HEK293 (cell line): ENCODE results near the gene TMEM63B.

Source experiments
- CTCF ChIA-PET: fragments of 350-600 bp; formaldehyde crosslinking; extraction: SDS; loops from one replicate; lab custom pipeline; 2021; ENCODE audit warnings: antibody characterized with exemption; lab: Yijun Ruan, JAX
- POLR2A ChIA-PET: fragments of 300-600 bp; formaldehyde crosslinking; extraction: SDS; loops from one replicate; lab custom pipeline; 2020; ENCODE audit warnings: antibody characterized with exemption, inconsistent platforms; lab: Yijun Ruan, JAX
- H3K27ac ChIP-seq: fragments of 200-500 bp; sonication (Bioruptor generic); 2 replicates; pipeline ENCODE4 v1.5.1; 2014; ENCODE audit warnings: low read depth, low read length, control low read depth, inconsistent platforms; ENCODE audit errors: extremely low read depth
- H3K36me3 ChIP-seq, 2 experiments: fragments of 200-500 bp in 1 of 2; sonication (Bioruptor generic) in 1 of 2; 1 replicate in 1 of 2; 2 replicates in 1 of 2; pipeline ENCODE4 v1.5.1; 2014 to 2017; ENCODE audit warnings: inconsistent platforms in 2 of 2, low read length in 2 of 2; ENCODE audit not compliant: control insufficient read depth in 2 of 2, insufficient read depth in 1 of 2
- H3K4me1 ChIP-seq: fragments of 200-500 bp; sonication (Bioruptor generic); 2 replicates; pipeline ENCODE4 v1.5.1; 2014; ENCODE audit warnings: mild to moderate bottlenecking, low read length, inconsistent platforms; ENCODE audit not compliant: control insufficient read depth, insufficient read depth
- H3K4me3 ChIP-seq: 2 replicates; pipeline ENCODE4 v1.5.1; 2011; ENCODE audit warnings: low read depth, mild to moderate bottlenecking, control low read depth, low read length, moderate library complexity
- H3K9me3 ChIP-seq: fragments of 200-500 bp; sonication (Bioruptor generic); 2 replicates; pipeline ENCODE4 v1.5.1; 2014; ENCODE audit warnings: low read depth, low read length, inconsistent platforms; ENCODE audit not compliant: control insufficient read depth, insufficient read depth
- GLIS1 ChIP-seq: fragments of 450-650 bp; formaldehyde crosslinking; IDR thresholded peaks from 2 replicates; pipeline ENCODE4 v1.5.1; 2016; ENCODE audit warnings: missing biosample characterization, missing genetic modification characterization
- HOXA7 ChIP-seq: sonication (generic); formaldehyde crosslinking; IDR thresholded peaks from 2 replicates; pipeline ENCODE4 v1.8.1; 2022; ENCODE audit warnings: missing genetic modification reagents, borderline replicate concordance
- KLF10 ChIP-seq: fragments of 450-650 bp; IDR thresholded peaks from 2 replicates; pipeline ENCODE4 v1.5.1; 2018; ENCODE audit warnings: missing biosample characterization, mild to moderate bottlenecking, missing genetic modification characterization
- OSR2 ChIP-seq: fragments of 450-650 bp; formaldehyde crosslinking; IDR thresholded peaks from 2 replicates; pipeline ENCODE4 v1.5.1; 2016; ENCODE audit warnings: missing biosample characterization, missing genetic modification characterization
- ZBTB10 ChIP-seq: fragments of 450-650 bp; formaldehyde crosslinking; IDR thresholded peaks from 2 replicates; pipeline ENCODE4 v1.5.1; 2016; ENCODE audit warnings: missing biosample characterization, missing genetic modification characterization
- ZFP3 ChIP-seq: fragments of 450-650 bp; formaldehyde crosslinking; IDR thresholded peaks from 2 replicates; pipeline ENCODE4 v1.5.1; 2016; ENCODE audit warnings: low read depth, missing biosample characterization, missing genetic modification characterization
- ZIC2 ChIP-seq: fragments of 450-650 bp; formaldehyde crosslinking; IDR thresholded peaks from 2 replicates; pipeline ENCODE4 v1.5.1; 2016; ENCODE audit warnings: missing biosample characterization, missing genetic modification characterization
- ZNF155 ChIP-seq: fragments of 450-650 bp; formaldehyde crosslinking; IDR thresholded peaks from 2 replicates; pipeline ENCODE4 v1.5.1; 2016; ENCODE audit warnings: missing biosample characterization, missing genetic modification characterization
- ZNF248 ChIP-seq: fragments of 450-650 bp; formaldehyde crosslinking; IDR thresholded peaks from 2 replicates; pipeline ENCODE4 v1.5.1; 2017; ENCODE audit warnings: missing biosample characterization, missing genetic modification characterization
- ZNF292 ChIP-seq: fragments of 450-650 bp; formaldehyde crosslinking; IDR thresholded peaks from 2 replicates; pipeline ENCODE4 v1.5.1; 2016; ENCODE audit warnings: low read depth, missing biosample characterization, missing genetic modification characterization, borderline replicate concordance
- ZNF324 ChIP-seq: fragments of 450-650 bp; formaldehyde crosslinking; IDR thresholded peaks from 2 replicates; pipeline ENCODE4 v1.5.1; 2016; ENCODE audit warnings: missing biosample characterization, missing genetic modification characterization
- ZNF391 ChIP-seq: fragments of 450-650 bp; formaldehyde crosslinking; IDR thresholded peaks from 2 replicates; pipeline ENCODE4 v1.5.1; 2016; ENCODE audit warnings: low read depth, missing biosample characterization, missing genetic modification characterization, borderline replicate concordance
- ZNF510 ChIP-seq: fragments of 450-650 bp; formaldehyde crosslinking; IDR thresholded peaks from 2 replicates; pipeline ENCODE4 v1.5.1; 2018; ENCODE audit warnings: mild to moderate bottlenecking, missing genetic modification characterization, missing biosample characterization; ENCODE audit not compliant: insufficient replicate concordance
- ZNF548 ChIP-seq: fragments of 450-650 bp; formaldehyde crosslinking; IDR thresholded peaks from 2 replicates; pipeline ENCODE4 v1.5.1; 2016; ENCODE audit warnings: missing biosample characterization, missing genetic modification characterization
- ZNF555 ChIP-seq: fragments of 450-650 bp; formaldehyde crosslinking; conservative IDR thresholded peaks from 2 replicates; pipeline ENCODE4 v1.5.1; 2017; ENCODE audit warnings: missing biosample characterization, mild to moderate bottlenecking, missing genetic modification characterization, inconsistent platforms
- ZNF596 ChIP-seq: fragments of 450-650 bp; IDR thresholded peaks from 2 replicates; pipeline ENCODE4 v1.5.0; 2018; ENCODE audit warnings: missing biosample characterization, mild to moderate bottlenecking, missing genetic modification characterization, moderate library complexity
- ZNF621 ChIP-seq: fragments of 450-650 bp; formaldehyde crosslinking; IDR thresholded peaks from 2 replicates; pipeline ENCODE4 v1.5.1; 2017; ENCODE audit warnings: missing biosample characterization, missing genetic modification characterization
- ZNF670 ChIP-seq: fragments of 450-650 bp; formaldehyde crosslinking; IDR thresholded peaks from 2 replicates; pipeline ENCODE4 v1.5.1; 2016; ENCODE audit warnings: missing biosample characterization, missing genetic modification characterization, low read depth
- ZNF785 ChIP-seq: fragments of 450-650 bp; formaldehyde crosslinking; IDR thresholded peaks from 2 replicates; pipeline ENCODE4 v1.5.1; 2016; ENCODE audit warnings: missing biosample characterization, missing genetic modification characterization
- ZNF837 ChIP-seq: fragments of 450-650 bp; formaldehyde crosslinking; IDR thresholded peaks from 2 replicates; pipeline ENCODE4 v1.5.1; 2016; ENCODE audit warnings: missing biosample characterization, missing genetic modification characterization
- TF ChIP-seq, protein P1 (sequence below): fragments of 450-650 bp; formaldehyde crosslinking; IDR thresholded peaks from 2 replicates; pipeline ENCODE4 v1.5.1; 2017; ENCODE audit warnings: missing biosample characterization, missing genetic modification characterization
- TF ChIP-seq, protein P2 (sequence below): sonication (generic); formaldehyde crosslinking; IDR thresholded peaks from 2 replicates; pipeline ENCODE4 v1.8.1; 2022; ENCODE audit warnings: mild to moderate bottlenecking, moderate library complexity, missing genetic modification reagents

Gene TMEM63B

DNA sequence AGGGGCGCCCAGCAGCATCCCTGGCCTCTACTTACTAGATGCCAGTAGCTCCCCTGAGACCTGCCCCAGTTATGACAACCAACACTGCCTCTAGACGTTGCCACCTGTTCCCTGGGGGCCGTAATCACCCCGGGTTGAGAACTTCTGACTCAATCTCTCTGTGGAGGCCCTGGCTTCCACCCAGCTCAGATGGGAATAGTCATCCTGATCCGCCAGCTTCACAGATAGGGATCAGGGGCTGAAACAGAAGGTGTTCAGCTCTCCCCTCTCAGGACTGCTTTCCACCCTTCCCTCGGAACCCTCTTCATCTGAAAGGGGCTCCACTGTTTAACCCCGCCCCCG, 34.6 kb downstream of the TMEM63B start:
- Histone ChIP-seq H3K9me3 (no peaks in the 10 kb centered on the region), H3K4me1 (peaks cover 5% of the 10 kb centered on the region; the same call in 1 of the 2 replicates), H3K27ac (no peak overlapping the region)
- POLR2A ChIA-PET = interaction anchor here (0.8 to 1.2 kb wide), 2 partner anchors 85 to 86 kb away, joined by 3 to 4 read pairs; partner anchors contain the start of gene HSP90AB1
- TF ChIP-seq HOXA7 (no peak), ZNF155 (tag by site-specific recombination) (no peak), ZNF837 (no peak), ZNF548 (tag by site-specific recombination) (no peak), ZNF510 (tag by site-specific recombination) (no peak), KLF10 (tag by site-specific recombination) (no peak), ZNF324 (tag by site-specific recombination) (no peak), ZNF785 (tag by site-specific recombination) (no peak), ZNF621 (tag by site-specific recombination) (no peak), ZNF670 (tag by site-specific recombination) (no peak), OSR2 (tag by site-specific recombination) (peak; percentile 31; the same call in 1 of the 2 replicates), ZNF248 (tag by site-specific recombination) (no peak), GLIS1 (peak; percentile 71), ZNF555 (tag by site-specific recombination) (no peak), ZBTB10 (tag by site-specific recombination) (no peak), ZIC2 (tag by site-specific recombination) (peak; percentile 32), ZFP3 (tag by site-specific recombination) (no peak), ZNF596 (tag by site-specific recombination) (no peak), ZNF391 (tag by site-specific recombination) (no peak), ZNF292 (tag by site-specific recombination) (no peak)
- TF ChIP-seq, protein P1, sequence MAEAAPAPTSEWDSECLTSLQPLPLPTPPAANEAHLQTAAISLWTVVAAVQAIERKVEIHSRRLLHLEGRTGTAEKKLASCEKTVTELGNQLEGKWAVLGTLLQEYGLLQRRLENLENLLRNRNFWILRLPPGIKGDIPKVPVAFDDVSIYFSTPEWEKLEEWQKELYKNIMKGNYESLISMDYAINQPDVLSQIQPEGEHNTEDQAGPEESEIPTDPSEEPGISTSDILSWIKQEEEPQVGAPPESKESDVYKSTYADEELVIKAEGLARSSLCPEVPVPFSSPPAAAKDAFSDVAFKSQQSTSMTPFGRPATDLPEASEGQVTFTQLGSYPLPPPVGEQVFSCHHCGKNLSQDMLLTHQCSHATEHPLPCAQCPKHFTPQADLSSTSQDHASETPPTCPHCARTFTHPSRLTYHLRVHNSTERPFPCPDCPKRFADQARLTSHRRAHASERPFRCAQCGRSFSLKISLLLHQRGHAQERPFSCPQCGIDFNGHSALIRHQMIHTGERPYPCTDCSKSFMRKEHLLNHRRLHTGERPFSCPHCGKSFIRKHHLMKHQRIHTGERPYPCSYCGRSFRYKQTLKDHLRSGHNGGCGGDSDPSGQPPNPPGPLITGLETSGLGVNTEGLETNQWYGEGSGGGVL (tag by site-specific recombination) = no peak
- TF ChIP-seq, protein P2, sequence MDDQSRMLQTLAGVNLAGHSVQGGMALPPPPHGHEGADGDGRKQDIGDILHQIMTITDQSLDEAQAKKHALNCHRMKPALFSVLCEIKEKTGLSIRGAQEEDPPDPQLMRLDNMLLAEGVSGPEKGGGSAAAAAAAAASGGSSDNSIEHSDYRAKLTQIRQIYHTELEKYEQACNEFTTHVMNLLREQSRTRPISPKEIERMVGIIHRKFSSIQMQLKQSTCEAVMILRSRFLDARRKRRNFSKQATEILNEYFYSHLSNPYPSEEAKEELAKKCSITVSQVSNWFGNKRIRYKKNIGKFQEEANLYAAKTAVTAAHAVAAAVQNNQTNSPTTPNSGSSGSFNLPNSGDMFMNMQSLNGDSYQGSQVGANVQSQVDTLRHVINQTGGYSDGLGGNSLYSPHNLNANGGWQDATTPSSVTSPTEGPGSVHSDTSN (CRISPR knock-in tag) = no peak
- TF ChIP-seq, all 188 proteins: peak for 3
- Histone ChIP-seq H3K36me3 (no peaks in the 10 kb centered on the region), H3K4me3 (no peak overlapping the region)
- CTCF ChIA-PET = interaction anchor here (0.6 to 5.0 kb wide), 10 partner anchors 9 to 104 kb away, joined by 3 to 36 read pairs (median 3); no protein-coding TSS in a partner anchor
